GM18519 (cell line): ENCODE results near the gene ZNG1A.
"Not testable (repeated sequence)": the region's sequence is repeated elsewhere in the genome, so short reads cannot be mapped to it uniquely, and the experiment has no call there.

ENCODE experiments used
- ATAC-seq: cut with Tn5 transposase; IDR thresholded peaks from one replicate; pipeline ENCODE4 v1.9.1; 2021; ENCODE audit warnings: mild to moderate bottlenecking, moderate library complexity; ENCODE audit not compliant: unreplicated experiment, low FRiP score

ZNG1A gene

GRCh38 chr9:199601-200000 is 20.7 kb upstream of the ZNG1A start:
- not testable (repeated sequence) for ATAC-seq

GRCh38 chr9:178140-178825 is 573 bp downstream of the ZNG1A start:
- not testable (repeated sequence) for ATAC-seq

GRCh38 chr9:169757-170156 is 9.1 kb downstream of the ZNG1A start:
- ATAC-seq, result not testable (repeated sequence)

GRCh38 chr9:159871-160270 is 19.0 kb downstream of the ZNG1A start:
- not testable (repeated sequence) for ATAC-seq

- not testable (repeated sequence) for ATAC-seq
Observed at GRCh38 chr9:151173-151572, 27.7 kb downstream of the ZNG1A start.

- ATAC-seq, result not testable (repeated sequence)
Observed at GRCh38 chr9:139880-140279, 39.0 kb downstream of the ZNG1A start.

GRCh38 chr9:117995-118467 is 60.8 kb downstream of the ZNG1A start, which contains the start of gene FOXD4:
Gene FOXD4, minus strand, starts transcription at chr9:118417. Its CDS starts 298 bp downstream, at chr9:118119.
- not testable (repeated sequence) for ATAC-seq

- ATAC-seq, result not testable (repeated sequence)
Observed at GRCh38 chr9:117144-117994, 61.5 kb downstream of the ZNG1A start.

GRCh38 chr9:116239-117077 is 62.4 kb downstream of the ZNG1A start:
- not testable (repeated sequence) for ATAC-seq

GRCh38 chr9:115118-115451 is 63.8 kb downstream of the ZNG1A start:
- ATAC-seq, result not testable (repeated sequence)

GRCh38 chr9:114267-115117 is 64.4 kb downstream of the ZNG1A start:
- ATAC-seq, result peak; percentile 20

- ATAC-seq, result peak; percentile 58
Observed at GRCh38 chr9:113468-114266, 65.2 kb downstream of the ZNG1A start.

GRCh38 chr9:112589-113467 is 66.0 kb downstream of the ZNG1A start:
- not testable (repeated sequence) for ATAC-seq

- not testable (repeated sequence) for ATAC-seq
Observed at GRCh38 chr9:110672-111071, 68.2 kb downstream of the ZNG1A start.

- not testable (repeated sequence) for ATAC-seq
Observed at GRCh38 chr9:109540-109939, 69.3 kb downstream of the ZNG1A start.

GRCh38 chr9:108742-109495 is 69.9 kb downstream of the ZNG1A start:
- ATAC-seq, result not testable (repeated sequence)

- ATAC-seq, result not testable (repeated sequence)
Observed at GRCh38 chr9:105991-106390, 72.9 kb downstream of the ZNG1A start.
